Measurements from ENCODE around the gene UBE2R2. TPM values are rescaled to one million over a fixed set of nuclear protein-coding genes. Genes with fewer than 3 reads are reported as not detected.
A peak's percentile ranks its signal among the peaks of the same experiment; 100 is the strongest.

UBE2R2 gene
- total and polyA plus RNA-seq, 4 donors, result 16.2 to 29.5 (median 27.4) TPM

DNA sequence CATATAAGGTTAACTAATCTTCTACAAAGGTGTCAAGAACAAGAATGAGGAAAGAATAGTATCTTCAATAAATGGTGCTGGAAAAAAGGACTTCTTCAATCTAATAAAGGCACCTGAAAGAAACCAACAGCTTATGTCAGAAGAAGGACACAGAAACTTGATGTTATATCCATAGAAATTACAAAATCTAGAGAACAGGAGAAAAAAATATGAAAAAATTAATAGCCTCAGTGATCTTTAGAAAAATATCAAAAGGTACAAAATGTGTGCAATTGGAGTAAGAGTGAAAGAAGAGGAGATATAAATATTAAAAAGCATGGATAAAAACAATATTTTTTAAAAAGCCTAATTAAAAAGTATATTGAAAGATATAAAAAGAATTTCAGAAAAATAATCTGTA is 40.4 kb upstream of the UBE2R2 start:
- TF ChIP-seq, protein P1, sequence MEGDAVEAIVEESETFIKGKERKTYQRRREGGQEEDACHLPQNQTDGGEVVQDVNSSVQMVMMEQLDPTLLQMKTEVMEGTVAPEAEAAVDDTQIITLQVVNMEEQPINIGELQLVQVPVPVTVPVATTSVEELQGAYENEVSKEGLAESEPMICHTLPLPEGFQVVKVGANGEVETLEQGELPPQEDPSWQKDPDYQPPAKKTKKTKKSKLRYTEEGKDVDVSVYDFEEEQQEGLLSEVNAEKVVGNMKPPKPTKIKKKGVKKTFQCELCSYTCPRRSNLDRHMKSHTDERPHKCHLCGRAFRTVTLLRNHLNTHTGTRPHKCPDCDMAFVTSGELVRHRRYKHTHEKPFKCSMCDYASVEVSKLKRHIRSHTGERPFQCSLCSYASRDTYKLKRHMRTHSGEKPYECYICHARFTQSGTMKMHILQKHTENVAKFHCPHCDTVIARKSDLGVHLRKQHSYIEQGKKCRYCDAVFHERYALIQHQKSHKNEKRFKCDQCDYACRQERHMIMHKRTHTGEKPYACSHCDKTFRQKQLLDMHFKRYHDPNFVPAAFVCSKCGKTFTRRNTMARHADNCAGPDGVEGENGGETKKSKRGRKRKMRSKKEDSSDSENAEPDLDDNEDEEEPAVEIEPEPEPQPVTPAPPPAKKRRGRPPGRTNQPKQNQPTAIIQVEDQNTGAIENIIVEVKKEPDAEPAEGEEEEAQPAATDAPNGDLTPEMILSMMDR (IDR thresholded peaks at IDR 0.05; ENCODE audit: control extremely low read depth, extremely low read depth), result no peak

GRCh38 chr9:33778700-33779351 is 38.1 kb upstream of the UBE2R2 start:
- Histone ChIP-seq H3K4me1 (ENCODE audit: control insufficient read depth in 5 of 5, insufficient read depth in 5 of 5, low read length in 5 of 5) (peaks cover 0 to 6% (median 0%) of the 10 kb centered on the region in 5 donors), H3K9me3 (ENCODE audit: control insufficient read depth in 4 of 4, insufficient read depth in 3 of 4, low read length in 3 of 4) (no peaks in the 10 kb centered on the region), H3K9ac (ENCODE audit: insufficient read depth in 1 of 2, low read length in 2 of 2) (no peak overlapping the region), H3K4me3 (no peak overlapping the region), H3K27ac (ENCODE audit: low read depth in 1 of 2, low read length in 1 of 2) (no peak overlapping the region), H3K36me3 (ENCODE audit: control insufficient read depth in 4 of 4, insufficient read depth in 4 of 4, low read length in 4 of 4) (no peaks in the 10 kb centered on the region), H3K27me3 (ENCODE audit: control insufficient read depth in 3 of 3, insufficient read depth in 3 of 3, low read length in 2 of 3) (no peaks in the 10 kb centered on the region)
- peak; percentile 76 for ATAC-seq (ENCODE audit: insufficient read depth, low FRiP score)
- peak; percentile 37 to 62 (median 56) for DNase-seq
- 17 to 18% methylated on average over 6 of the region's 6 CpGs for WGBS, 2 donors
- TF ChIP-seq, protein P1 (IDR thresholded peaks at IDR 0.05; ENCODE audit: control extremely low read depth, extremely low read depth), result peak; percentile 35

More for the DNA sequence above, 40.4 kb upstream of the UBE2R2 start:
- DNase-seq (no peak), ATAC-seq (ENCODE audit: insufficient read depth, low FRiP score) (no peak)
- Histone ChIP-seq H3K27me3 (ENCODE audit: control insufficient read depth in 3 of 3, insufficient read depth in 3 of 3, low read length in 2 of 3) (no peaks in the 10 kb centered on the region), H3K4me1 (ENCODE audit: control insufficient read depth in 5 of 5, insufficient read depth in 5 of 5, low read length in 5 of 5) (no peaks in the 10 kb centered on the region), H3K4me3 (no peak overlapping the region), H3K9me3 (ENCODE audit: control insufficient read depth in 4 of 4, insufficient read depth in 3 of 4, low read length in 3 of 4) (no peaks in the 10 kb centered on the region), H3K36me3 (ENCODE audit: control insufficient read depth in 4 of 4, insufficient read depth in 4 of 4, low read length in 4 of 4) (no peaks in the 10 kb centered on the region), H3K27ac (ENCODE audit: low read depth in 1 of 2, low read length in 1 of 2) (no peak overlapping the region), H3K9ac (ENCODE audit: insufficient read depth in 1 of 2, low read length in 2 of 2) (no peak overlapping the region)

- peaks cover 0 to 6% (median 0%) of the 10 kb centered on the region in 5 donors for H3K4me1 ChIP-seq (ENCODE audit: control insufficient read depth in 5 of 5, insufficient read depth in 5 of 5, low read length in 5 of 5)
- TF ChIP-seq, protein P1 (IDR thresholded peaks at IDR 0.05; ENCODE audit: control extremely low read depth, extremely low read depth), result no peak
- no peaks in the 10 kb centered on the region for H3K27me3 ChIP-seq (ENCODE audit: control insufficient read depth in 3 of 3, insufficient read depth in 3 of 3, low read length in 2 of 3)
- H3K9ac ChIP-seq (ENCODE audit: insufficient read depth in 1 of 2, low read length in 2 of 2), result no peak overlapping the region
- no peak overlapping the region for H3K27ac ChIP-seq (ENCODE audit: low read depth in 1 of 2, low read length in 1 of 2)
- no peak overlapping the region for H3K4me3 ChIP-seq
- no peaks in the 10 kb centered on the region for H3K36me3 ChIP-seq (ENCODE audit: control insufficient read depth in 4 of 4, insufficient read depth in 4 of 4, low read length in 4 of 4)
- no peaks in the 10 kb centered on the region for H3K9me3 ChIP-seq (ENCODE audit: control insufficient read depth in 4 of 4, insufficient read depth in 3 of 4, low read length in 3 of 4)
- no peak for DNase-seq
- no peak for ATAC-seq (ENCODE audit: insufficient read depth, low FRiP score)
Measured at GRCh38 chr9:33780276-33780675, 36.7 kb upstream of the UBE2R2 start.

- no peaks in the 10 kb centered on the region for H3K36me3 ChIP-seq (ENCODE audit: control insufficient read depth in 4 of 4, insufficient read depth in 4 of 4, low read length in 4 of 4)
Measured at GRCh38 chr9:33781736-33782135, 35.2 kb upstream of the UBE2R2 start.

More at GRCh38 chr9:33781736-33782135, 35.2 kb upstream of the UBE2R2 start:
- Histone ChIP-seq H3K27me3 (ENCODE audit: control insufficient read depth in 3 of 3, insufficient read depth in 3 of 3, low read length in 2 of 3) (peaks cover 0 to 3% (median 0%) of the 10 kb centered on the region in 3 donors), H3K9me3 (ENCODE audit: control insufficient read depth in 4 of 4, insufficient read depth in 3 of 4, low read length in 3 of 4) (no peaks in the 10 kb centered on the region), H3K9ac (ENCODE audit: insufficient read depth in 1 of 2, low read length in 2 of 2) (no peak overlapping the region), H3K27ac (ENCODE audit: low read depth in 1 of 2, low read length in 1 of 2) (no peak overlapping the region), H3K4me1 (ENCODE audit: control insufficient read depth in 5 of 5, insufficient read depth in 5 of 5, low read length in 5 of 5) (peaks cover 0 to 6% (median 0%) of the 10 kb centered on the region in 5 donors), H3K4me3 (no peak overlapping the region)
- 78 to 95% methylated on average over 1 of the region's 1 CpG for WGBS, 2 donors
- TF ChIP-seq, protein P1 (IDR thresholded peaks at IDR 0.05; ENCODE audit: control extremely low read depth, extremely low read depth), result no peak
- ATAC-seq (ENCODE audit: insufficient read depth, low FRiP score) (no peak), DNase-seq (peak in 1 of 3 donors; percentile 37)

Measured in lung (tissue), 12 donors.